Measurements from ENCODE around the gene PRDX5. TPM values are rescaled to one million over a fixed set of nuclear protein-coding genes. Genes with fewer than 3 reads are reported as not detected.
A peak's percentile ranks its signal among the peaks of the same experiment; 100 is the strongest.
"Not testable (repeated sequence)": the region's sequence is repeated elsewhere in the genome, so short reads cannot be mapped to it uniquely, and the experiment has no call there.

PRDX5 gene
- total RNA-seq, 1 donor from 2014 or later: 299 TPM

DNA sequence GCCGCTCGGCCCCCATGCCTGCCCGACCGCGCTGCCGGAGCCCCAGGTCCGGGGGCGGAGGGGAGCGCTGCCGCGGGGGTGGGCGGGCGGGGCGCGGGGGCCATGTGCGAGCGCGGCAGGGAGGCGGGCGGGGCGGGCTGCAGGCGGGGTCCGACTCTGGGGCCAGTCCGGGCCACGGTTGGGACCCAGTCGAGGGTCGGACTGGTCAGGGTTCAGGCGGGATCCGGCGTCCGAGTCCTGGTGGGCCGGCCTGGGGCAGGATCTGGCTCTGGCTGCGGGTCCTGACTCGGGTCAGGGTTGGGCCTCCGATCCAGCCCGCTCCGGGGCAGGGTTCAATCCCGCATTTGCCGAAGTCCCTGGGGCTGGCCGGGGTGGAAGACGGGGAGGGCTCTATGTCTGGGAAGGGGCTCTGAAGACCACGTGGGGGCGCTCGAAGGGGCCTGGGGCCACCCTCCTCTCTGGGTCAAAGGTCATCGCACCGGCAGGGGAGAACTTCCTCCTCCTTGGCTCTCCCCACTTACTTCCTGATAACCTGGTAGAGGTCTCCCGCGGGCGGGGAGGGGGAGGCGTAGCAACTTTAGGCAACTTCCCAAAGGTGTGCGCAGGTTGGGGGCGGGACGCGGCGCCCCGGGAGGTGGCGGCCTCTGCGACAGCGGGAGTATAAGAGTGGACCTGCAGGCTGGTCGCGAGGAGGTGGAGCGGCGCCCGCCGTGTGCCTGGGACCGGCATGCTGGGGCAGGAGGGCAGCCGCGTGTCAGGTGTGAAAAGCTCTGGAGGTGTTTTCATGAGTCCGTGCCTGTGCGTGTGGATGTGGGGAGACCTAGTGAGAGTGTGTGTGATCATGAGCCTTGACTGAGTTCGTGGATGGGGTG lies 12.0 kb upstream of the PRDX5 start:
- DNase-seq (ENCODE audit: low read depth, low spot score): no peak

DNA sequence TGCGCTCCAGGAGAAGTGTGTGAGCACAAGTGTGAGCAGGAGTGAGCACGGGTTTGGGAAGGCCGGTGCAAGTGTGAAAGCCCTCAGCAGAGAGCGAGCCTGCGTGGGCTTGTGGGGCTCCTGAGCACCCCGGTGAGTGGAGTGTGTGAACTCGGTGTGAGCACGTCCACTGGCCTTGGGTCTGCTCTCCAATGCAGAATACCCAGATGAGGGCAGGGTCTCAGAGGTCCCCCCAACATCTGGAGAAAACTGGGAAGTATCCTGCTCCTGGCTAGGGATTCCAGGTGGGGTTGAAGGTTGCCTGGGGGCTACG lies 11.4 kb upstream of the PRDX5 start:
- DNase-seq (ENCODE audit: low read depth, low spot score): no peak

DNA sequence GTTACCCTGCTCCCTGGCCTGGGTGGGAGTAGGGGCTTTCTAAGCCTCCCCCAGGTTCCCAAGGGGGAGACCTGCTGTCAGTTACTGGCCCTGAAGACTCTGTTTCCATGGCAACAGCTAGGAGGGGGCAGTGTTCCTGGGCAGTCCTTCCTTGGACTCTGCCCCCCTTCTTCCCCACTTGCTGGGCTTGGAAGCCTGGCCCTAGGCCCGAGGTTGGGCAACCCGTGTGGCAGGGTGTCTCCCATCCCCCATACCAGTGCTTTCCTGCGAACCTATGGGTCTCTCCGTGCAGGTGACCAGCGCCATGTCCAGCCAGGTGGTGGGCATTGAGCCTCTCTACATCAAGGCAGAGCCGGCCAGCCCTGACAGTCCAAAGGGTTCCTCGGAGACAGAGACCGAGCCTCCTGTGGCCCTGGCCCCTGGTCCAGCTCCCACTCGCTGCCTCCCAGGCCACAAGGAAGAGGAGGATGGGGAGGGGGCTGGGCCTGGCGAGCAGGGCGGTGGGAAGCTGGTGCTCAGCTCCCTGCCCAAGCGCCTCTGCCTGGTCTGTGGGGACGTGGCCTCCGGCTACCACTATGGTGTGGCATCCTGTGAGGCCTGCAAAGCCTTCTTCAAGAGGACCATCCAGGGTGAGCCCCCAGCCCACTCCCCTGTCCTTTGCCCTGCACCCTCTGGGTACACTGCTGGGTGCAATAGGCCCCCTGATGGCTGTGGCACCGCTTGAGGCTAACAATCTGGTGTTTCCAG lies 10.9 kb upstream of the PRDX5 start:
- DNase-seq (ENCODE audit: low read depth, low spot score): no peak

DNA sequence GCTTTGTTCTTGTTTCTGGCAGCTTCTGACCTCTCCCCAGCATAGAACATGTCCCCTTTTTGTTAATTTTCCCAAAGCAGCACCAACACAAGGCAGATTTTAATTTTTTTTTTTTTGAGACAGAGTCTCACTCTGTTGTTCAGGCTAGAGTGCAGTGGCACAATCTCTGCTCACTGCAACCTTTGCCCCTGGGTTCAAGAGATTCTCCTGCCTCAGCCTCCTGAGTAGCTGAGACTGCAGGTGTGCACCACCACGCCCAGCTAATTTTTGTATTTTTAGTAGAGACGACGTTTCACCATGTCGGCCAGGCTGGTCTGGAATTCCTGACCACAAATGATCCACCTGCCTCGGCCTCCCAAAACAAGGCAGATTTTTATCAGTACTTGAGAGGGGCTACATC lies 10.1 kb upstream of the PRDX5 start:
- not testable (repeated sequence) for DNase-seq (ENCODE audit: low read depth, low spot score)

DNA sequence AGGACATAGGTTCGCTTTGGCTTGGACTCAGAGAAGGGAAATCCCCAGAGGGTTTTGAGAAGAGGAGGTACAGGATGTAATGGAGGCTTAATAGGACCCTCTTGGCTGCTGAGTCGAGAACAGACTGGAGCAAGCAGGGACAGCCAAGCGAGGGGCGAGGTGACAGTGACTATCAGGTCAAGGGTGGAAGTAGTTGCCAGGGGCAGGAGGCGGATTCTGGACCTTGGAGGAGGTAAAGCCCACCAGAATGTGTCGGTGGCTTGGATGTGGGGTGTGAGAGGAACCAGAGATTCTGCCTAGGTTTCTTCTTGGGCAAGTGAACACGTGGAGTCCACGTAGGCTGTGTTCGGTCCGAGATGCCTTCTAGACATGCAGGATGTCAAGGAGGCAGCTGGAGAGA lies 5.0 kb upstream of the PRDX5 start:
- DNase-seq (ENCODE audit: low read depth, low spot score): no peak

DNA sequence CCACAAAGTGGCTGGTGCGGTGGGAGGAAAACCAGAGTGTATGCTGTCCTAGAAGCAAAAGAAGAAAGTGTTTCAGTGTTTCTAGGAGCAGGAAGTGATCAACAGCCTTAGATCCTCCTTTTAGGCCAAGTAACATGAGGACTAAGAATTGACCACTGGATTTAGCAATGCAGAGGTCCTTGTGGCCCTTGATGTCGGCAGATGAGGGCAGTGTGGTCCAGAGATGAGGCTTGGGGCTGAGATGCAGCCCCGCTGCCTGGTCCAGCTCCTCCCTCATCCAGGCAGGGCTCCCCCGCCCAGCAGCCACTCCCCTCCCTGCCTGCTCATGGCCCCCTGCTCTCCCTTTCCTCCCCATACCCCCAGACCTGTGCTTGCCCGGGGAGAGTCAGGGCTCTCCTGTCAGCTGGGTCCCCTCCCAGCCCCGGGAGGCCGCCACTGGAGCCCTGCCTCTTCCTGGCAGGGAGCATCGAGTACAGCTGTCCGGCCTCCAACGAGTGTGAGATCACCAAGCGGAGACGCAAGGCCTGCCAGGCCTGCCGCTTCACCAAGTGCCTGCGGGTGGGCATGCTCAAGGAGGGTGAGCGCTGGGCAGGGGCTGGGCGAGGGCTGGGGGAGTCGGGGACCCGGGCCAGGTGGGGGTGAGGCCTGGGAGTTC lies 4.3 kb upstream of the PRDX5 start:
- DNase-seq (ENCODE audit: low read depth, low spot score): no peak

DNA sequence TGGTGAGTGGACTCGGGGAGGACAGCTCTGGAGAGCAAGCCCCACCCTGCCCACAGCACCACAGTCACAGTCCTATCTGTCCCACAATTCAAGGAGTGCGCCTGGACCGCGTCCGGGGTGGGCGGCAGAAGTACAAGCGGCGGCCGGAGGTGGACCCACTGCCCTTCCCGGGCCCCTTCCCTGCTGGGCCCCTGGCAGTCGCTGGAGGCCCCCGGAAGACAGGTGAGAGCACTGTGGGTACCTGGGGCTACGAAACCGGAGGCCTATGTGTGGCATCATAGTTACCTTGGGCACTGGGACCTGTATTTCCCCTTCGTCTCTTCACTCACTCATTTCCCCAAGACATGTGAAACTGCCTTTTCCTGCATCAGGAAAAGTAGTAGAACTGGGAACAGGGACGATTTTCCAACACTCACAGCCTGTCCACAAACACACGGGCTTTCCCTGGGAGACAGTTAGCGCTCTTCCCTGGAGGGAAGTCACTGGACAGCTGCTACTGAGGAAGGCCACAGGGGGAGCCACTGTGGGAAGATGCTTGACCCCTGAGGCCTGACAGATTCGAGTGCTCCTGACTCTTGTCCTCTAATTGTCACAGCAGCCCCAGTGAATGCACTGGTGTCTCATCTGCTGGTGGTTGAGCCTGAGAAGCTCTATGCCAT lies 3.6 kb upstream of the PRDX5 start:
- DNase-seq (ENCODE audit: low read depth, low spot score): no peak

DNA sequence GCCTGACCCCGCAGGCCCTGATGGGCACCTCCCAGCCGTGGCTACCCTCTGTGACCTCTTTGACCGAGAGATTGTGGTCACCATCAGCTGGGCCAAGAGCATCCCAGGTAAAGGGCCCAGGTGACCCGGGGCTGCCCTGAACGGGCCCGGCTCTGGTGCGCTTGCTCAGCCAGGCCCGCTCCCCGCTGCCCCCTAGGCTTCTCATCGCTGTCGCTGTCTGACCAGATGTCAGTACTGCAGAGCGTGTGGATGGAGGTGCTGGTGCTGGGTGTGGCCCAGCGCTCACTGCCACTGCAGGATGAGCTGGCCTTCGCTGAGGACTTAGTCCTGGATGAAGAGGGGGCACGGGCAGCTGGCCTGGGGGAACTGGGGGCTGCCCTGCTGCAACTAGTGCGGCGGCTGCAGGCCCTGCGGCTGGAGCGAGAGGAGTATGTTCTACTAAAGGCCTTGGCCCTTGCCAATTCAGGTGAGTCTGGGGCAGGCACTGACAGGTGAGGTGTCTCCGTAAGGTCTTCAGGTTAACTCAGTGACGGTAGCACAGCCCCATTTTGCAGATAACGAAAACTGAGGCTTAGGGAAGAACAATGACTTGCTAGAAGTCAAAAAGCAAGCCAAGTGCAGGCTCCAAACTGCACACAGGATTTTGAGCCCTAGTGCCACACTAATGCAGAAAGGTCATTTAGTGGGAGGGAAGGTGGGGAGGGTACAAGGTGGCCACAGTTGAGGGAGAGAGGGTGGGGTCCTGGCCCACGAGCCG lies 2.9 kb upstream of the PRDX5 start:
- no peak for DNase-seq (ENCODE audit: low read depth, low spot score)

DNA sequence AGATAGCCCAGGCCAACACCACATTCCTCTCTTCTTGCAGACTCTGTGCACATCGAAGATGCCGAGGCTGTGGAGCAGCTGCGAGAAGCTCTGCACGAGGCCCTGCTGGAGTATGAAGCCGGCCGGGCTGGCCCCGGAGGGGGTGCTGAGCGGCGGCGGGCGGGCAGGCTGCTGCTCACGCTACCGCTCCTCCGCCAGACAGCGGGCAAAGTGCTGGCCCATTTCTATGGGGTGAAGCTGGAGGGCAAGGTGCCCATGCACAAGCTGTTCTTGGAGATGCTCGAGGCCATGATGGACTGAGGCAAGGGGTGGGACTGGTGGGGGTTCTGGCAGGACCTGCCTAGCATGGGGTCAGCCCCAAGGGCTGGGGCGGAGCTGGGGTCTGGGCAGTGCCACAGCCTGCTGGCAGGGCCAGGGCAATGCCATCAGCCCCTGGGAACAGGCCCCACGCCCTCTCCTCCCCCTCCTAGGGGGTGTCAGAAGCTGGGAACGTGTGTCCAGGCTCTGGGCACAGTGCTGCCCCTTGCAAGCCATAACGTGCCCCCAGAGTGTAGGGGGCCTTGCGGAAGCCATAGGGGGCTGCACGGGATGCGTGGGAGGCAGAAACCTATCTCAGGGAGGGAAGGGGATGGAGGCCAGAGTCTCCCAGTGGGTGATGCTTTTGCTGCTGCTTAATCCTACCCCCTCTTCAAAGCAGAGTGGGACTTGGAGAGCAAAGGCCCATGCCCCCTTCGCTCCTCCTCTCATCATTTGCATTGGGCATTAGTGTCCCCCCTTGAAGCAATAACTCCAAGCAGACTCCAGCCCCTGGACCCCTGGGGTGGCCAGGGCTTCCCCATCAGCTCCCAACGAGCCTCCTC lies 2.0 kb upstream of the PRDX5 start:
- not testable (repeated sequence) for DNase-seq (ENCODE audit: low read depth, low spot score)

DNA sequence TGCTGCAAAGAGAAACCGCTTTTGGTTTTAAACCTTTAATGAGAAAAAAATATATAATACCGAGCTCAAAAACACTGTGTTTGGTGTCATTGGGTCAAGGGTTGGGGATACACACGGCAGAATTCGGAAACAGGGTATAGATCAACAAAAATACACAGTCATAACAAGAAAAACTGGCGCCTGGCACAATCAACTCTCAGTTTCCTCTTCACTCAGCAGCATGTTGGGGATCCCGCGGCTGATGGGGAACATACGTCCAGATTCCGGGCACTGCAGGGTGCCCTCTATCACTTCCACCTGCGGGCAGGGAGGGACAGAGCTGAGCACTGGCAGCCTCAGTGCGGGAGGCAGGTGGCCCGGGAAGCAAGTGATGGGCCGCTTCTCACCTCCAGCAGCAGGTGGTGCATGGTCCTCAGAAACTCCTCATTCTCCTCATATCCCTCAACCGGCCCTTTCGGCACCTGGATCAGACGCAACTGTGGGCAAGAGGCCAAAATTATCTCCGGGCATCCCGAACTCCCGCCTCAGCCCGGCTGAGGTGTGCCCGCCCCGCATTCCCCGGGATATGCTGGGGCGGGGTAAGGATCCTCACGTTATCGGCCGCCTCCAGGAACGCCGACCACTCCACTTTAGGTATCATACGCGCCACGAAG lies 1.1 kb upstream of the PRDX5 start:
- no peak for DNase-seq (ENCODE audit: low read depth, low spot score)

DNA sequence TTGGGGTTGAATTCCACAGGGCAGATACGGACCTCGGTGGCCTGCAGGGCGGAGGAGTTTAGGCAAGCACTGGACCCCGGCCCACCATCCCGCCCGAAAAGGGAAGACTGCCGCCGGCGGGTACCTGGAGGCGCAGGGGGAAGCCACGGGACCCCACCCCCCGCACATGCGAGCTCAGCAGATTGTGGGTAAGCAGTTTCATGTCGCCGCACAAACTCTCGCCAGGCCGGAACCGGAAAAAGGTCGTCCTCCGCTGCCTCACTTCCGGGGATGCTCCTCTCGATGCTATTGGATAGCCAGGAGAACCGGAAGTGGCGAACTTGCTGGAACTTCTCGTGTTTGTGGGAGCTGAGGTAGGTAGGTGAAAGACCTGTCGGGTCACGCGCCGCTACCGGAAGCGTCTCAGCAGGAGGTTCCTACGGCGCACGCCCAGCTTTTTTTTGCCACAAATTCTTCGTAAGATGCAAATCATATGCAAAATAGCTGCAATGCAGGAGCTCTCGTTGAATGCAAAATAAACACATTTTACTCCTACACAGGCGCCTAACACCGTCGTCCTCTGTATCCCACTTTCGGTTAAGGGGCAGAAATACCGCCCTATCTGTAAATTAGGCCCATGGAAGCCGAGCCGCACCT lies 478 bp upstream of the PRDX5 start, which contains the start of gene TRMT112:
TRMT112 (minus strand) TSS at position 235 of the 636 bp plus-strand sequence; CDS start at position 202, 33 bp downstream.
- DNase-seq (ENCODE audit: low read depth, low spot score): peak; percentile 82

DNA sequence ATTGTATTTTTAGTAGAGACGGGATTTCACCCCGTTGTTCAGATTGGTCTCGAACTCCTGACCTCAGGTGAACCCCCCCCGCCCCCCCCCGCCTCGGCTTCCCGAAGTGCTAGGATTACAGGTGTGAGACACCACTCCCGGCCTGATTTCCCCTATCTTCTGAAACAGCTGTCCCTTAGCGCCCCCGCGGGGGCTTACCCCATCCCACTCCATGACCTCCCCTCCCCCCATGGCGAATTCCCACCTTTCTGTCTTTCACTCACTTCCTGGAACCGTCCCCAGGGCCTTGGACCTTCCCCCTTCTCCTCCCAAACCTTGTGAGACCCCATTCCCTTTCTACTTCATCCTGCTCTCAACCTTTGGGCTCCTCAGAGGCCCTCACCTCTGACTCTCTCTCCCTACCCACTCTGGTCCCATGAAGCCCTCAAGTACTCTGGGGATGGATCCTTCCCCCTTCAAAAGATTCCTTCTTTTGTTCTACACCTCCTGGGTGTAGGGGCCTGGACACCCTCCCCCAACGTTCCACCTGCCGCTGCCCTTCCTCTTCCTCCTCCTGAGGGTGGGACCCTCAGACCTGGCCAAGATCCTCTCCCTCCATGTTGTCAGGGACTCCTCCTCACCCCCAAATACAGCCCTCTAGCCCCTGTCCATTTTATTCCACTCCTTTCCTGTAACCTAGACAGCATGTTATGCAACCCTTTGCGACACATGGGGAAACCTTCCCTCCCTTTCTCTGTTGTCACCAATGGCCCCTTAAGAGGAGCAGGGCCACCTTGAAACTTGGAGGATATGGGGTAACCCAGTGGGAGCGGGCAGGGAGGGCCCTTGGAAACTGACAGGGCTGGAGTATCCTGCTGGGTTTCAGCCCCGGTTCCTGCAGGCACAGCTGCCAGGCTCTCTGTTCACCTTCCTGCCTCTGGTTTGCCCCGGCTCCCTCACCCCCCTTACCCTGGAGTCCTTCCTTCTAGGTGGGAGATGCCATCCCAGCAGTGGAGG lies 1.1 kb downstream of the PRDX5 start:
- no peak for DNase-seq (ENCODE audit: low read depth, low spot score)

DNA sequence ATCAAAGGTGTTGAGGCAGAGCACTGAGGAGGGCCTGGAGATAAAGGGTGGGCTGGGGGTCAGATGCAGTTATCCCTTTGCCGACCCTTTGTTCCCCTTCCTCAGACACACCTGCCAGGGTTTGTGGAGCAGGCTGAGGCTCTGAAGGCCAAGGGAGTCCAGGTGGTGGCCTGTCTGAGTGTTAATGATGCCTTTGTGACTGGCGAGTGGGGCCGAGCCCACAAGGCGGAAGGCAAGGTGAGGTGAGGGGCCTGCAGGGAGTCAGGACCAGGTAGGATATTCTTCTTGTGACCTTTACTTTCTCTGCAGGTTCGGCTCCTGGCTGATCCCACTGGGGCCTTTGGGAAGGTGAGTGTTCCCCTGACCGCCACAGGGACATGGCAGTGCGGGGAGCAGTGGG lies 2.6 kb downstream of the PRDX5 start:
- DNase-seq (ENCODE audit: low read depth, low spot score): no peak

DNA sequence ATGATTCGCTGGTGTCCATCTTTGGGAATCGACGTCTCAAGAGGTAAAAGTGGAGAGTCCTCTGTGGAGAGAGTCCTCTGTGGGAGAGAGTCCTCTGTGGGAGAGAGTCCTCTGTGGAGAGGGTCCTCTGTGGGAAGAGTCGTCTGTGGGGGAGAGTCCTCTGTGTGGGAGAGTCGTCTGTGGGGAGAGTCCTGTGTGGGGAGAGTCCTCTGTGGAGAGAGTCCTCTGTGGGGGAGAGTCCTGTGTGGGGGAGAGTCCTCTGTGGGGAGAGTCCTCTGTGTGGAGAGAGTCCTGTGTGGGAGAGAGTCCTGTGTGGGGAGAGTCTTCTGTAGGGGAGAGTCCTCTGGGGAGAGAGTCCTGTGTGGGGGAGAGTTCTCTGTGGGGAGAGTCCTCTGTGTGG lies 3.1 kb downstream of the PRDX5 start:
- DNase-seq (ENCODE audit: low read depth, low spot score): no peak

DNA sequence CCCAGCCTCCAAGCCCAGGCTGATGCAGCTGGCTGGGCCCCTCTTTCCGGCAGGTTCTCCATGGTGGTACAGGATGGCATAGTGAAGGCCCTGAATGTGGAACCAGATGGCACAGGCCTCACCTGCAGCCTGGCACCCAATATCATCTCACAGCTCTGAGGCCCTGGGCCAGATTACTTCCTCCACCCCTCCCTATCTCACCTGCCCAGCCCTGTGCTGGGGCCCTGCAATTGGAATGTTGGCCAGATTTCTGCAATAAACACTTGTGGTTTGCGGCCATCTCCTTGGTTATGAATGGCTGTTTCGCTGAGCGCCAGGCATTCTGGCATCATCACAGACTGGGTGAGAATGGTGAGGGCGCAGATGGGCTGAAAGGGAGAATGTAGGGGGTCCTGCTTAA lies 3.6 kb downstream of the PRDX5 start:
- DNase-seq (ENCODE audit: low read depth, low spot score): no peak

DNA sequence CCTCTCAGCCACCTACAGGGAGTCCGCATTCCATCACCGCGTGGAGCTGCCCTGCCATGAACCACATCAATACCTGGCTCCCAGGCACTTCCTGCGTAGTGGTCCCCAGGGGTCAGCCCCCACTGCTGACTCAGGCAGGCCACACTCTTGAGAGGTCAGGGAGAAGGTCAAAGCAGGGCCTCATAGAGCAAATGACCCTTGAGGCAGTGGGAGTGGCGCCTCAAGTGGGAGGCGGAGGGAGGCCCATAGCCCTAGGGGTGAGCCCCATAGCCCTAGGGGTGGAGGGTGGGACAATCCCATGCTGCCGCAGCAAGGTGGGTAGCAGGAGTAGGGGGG lies 5.0 kb downstream of the PRDX5 start:
- DNase-seq (ENCODE audit: low read depth, low spot score): no peak

DNA sequence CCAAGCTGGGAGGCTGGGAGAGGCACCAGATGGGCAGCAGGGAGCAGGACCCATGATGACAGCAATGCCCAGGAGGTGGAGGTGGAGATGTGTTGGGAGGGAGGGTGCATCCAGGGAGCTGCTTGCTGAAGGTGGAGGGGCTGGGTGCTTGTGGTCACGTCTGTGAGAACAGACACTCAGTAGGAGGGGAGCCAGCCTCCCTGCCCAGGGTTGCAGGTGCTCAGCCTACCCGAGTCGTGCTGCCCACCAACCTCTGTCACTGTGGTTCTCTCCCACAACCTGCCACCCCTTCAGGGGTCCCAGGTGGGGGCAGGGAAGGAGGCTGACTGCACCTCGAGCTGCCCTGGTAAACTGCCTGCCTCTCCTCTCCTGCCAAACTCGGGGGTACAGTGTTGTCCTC lies 5.5 kb downstream of the PRDX5 start:
- no peak for DNase-seq (ENCODE audit: low read depth, low spot score)

DNA sequence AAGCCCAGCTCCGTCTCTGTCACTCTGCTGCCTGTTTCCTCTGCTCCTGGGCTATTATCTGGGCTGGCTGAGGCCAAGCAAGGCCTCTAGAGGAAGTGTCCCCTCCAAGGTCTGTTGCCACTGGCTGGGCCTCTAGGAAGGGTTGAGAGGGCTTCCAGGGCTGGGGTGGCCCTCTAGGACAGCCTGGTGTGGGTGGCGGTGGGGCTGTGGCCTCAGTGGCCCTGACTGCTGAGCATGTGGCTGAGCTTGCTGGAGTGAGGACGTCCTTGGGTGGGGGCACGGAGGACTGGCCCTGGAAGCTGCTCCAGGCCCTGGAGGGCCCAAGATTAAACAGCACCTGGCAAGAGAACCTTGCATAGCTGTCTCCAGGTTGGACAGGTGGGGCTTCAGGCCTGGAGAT lies 6.1 kb downstream of the PRDX5 start:
- not testable (repeated sequence) for DNase-seq (ENCODE audit: low read depth, low spot score)

Measured in pulmonary artery endothelial cell (primary cell).